ENCODE measurements around the gene AP4M1.
"Not testable (repeated sequence)": the region's sequence is repeated elsewhere in the genome, so short reads cannot be mapped to it uniquely, and the experiment has no call there.

Gene AP4M1

GRCh38 chr7:100124301-100125230 lies 23.1 kb downstream of the AP4M1 start:
- TF ChIP-seq CTCF (IDR thresholded peaks at IDR 0.05; ENCODE audit: low read length, missing control alignments), result no peak
- no peak for DNase-seq (ENCODE audit: low read depth)
- no peak overlapping the region for H3K4me3 ChIP-seq (replicated peaks; ENCODE audit: low read depth, low read length)

- H3K4me3 ChIP-seq (replicated peaks; ENCODE audit: low read depth, low read length), result peak overlapping the region; percentile 90
- TF ChIP-seq CTCF (IDR thresholded peaks at IDR 0.05; ENCODE audit: low read length, missing control alignments), result no peak
- no peak for DNase-seq (ENCODE audit: low read depth)
Measured at GRCh38 chr7:100126239-100126930, 24.9 kb downstream of the AP4M1 start.

- no peak for TF ChIP-seq CTCF (IDR thresholded peaks at IDR 0.05; ENCODE audit: low read length, missing control alignments)
- peak within 1 kb of the TSS; percentile 90 for H3K4me3 ChIP-seq (replicated peaks; ENCODE audit: low read depth, low read length)
Measured at GRCh38 chr7:100126931-100127865, 25.8 kb downstream of the AP4M1 start, which contains the start of gene MBLAC1. MBLAC1 (plus strand) TSS chr7:100126967; CDS start chr7:100127396, 429 bp downstream.

GRCh38 chr7:100127866-100128636 lies 26.6 kb downstream of the AP4M1 start:
- no peak for TF ChIP-seq CTCF (IDR thresholded peaks at IDR 0.05; ENCODE audit: low read length, missing control alignments)
- H3K4me3 ChIP-seq (replicated peaks; ENCODE audit: low read depth, low read length), result peak overlapping the region; percentile 90
- no peak for DNase-seq (ENCODE audit: low read depth)

More at GRCh38 chr7:100126931-100127865, 25.8 kb downstream of the AP4M1 start, which contains the start of gene MBLAC1:
- peak; percentile 95 for DNase-seq (ENCODE audit: low read depth)

- no peak overlapping the region for H3K4me3 ChIP-seq (replicated peaks; ENCODE audit: low read depth, low read length)
- no peak for DNase-seq (ENCODE audit: low read depth)
- no peak for TF ChIP-seq CTCF (IDR thresholded peaks at IDR 0.05; ENCODE audit: low read length, missing control alignments)
Measured at GRCh38 chr7:100128637-100128963, 27.2 kb downstream of the AP4M1 start.

GRCh38 chr7:100130220-100130607 lies 28.8 kb downstream of the AP4M1 start:
- DNase-seq (ENCODE audit: low read depth); H3K4me3 ChIP-seq (replicated peaks; ENCODE audit: low read depth, low read length): not testable (repeated sequence)

Data from fibroblast of pulmonary artery (primary cell).